GM18502 (cell line): Measurements from ENCODE around the gene FANCD2OS.
"Not testable (repeated sequence)": the region's sequence is repeated elsewhere in the genome, so short reads cannot be mapped to it uniquely, and the experiment has no call there.

Experiments
- ATAC-seq: cut with Tn5 transposase; IDR thresholded peaks from one replicate; pipeline ENCODE4 v1.9.1; 2021; ENCODE audit warnings: mild to moderate bottlenecking; ENCODE audit not compliant: unreplicated experiment, poor library complexity

FANCD2OS gene, protein sequence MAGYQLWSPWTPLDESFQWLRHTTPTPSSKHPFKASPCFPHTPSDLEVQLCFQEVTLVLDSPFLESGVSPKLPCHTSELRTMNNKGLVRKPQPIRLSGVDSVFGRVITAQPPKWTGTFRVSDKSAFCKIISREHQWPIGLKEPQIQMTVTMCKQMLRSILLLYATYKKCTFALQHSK

DNA sequence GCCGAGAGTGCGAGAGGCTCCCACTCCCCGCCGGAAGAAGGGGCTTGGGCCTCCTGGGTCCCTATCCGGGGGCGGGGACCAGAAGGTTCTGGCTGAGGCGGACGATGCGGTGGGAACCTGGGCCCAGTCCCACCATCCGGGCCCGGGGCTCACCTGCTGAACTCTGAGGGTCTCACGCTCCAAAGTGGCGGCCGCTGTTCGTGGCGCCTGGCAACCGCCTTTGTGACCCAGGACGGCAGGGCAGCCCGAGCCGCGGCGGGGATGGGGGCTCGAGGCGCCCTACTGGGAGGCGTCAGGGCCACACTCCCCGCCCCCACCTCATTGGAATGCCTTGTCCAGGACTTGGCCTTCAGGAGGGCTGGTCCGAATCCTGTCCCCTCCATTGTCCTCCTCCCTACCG lies at the start of gene FANCD2OS:
Gene FANCD2OS, minus strand, starts transcription at position 165 of the 400 bp plus-strand sequence. CDS start 3,481 bp downstream, outside the sequence.
- no peak for ATAC-seq

DNA sequence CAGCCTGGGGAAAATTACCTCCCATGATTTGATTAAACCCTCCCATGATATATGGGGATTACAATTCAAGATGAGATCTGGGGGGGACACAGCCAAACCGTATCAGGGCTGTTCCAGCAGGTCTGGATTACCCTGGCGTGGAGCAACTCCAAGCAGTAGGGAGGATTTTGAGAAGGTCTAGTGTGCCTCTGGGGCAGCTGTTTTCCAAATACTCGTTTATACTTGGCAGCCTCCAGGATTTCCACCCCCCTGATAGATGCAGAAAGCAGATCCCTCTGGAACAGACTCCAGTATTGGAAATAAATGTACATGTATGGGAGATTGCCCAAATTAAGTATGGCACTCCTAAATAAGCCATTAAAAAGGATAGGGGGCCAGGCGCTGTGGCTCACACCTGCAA lies 49.0 kb upstream of the FANCD2OS start:
- ATAC-seq = no peak

DNA sequence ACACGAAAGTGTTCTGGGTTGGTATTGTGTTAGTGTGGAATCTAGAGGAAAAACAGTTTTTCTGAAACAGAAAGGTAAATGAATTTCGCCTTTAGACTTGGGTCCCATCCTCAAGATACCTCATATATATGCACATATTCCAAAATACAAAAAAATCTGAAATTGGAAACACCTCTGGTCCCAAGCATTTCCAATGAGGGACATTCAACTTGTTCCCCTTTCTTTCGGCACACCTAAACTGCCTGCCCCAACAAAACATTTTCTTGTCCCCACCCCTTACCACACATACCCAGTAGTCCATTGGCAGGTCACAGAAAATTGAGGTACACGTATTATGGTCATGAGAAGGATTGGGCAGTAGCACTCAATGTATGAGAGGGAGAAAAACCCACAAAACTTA lies 47.6 kb upstream of the FANCD2OS start:
- no peak for ATAC-seq

DNA sequence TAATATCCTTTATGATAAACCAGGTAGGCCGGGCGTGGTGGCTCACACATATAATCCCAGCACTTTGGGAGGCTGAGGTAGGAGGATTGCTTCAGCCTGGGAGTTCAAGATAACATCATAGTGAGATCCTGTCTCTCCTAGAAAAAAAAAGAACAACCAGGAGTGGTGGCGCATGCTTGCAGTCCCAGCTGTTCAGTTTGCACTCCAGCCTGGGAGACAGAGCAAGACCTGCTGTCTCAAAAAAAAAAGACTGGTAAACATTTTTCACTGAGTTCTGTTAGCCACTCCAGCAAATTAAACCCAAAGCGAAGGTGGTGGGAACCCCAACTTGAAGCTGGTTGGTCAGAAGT lies 47.0 kb upstream of the FANCD2OS start:
- no peak for ATAC-seq

DNA sequence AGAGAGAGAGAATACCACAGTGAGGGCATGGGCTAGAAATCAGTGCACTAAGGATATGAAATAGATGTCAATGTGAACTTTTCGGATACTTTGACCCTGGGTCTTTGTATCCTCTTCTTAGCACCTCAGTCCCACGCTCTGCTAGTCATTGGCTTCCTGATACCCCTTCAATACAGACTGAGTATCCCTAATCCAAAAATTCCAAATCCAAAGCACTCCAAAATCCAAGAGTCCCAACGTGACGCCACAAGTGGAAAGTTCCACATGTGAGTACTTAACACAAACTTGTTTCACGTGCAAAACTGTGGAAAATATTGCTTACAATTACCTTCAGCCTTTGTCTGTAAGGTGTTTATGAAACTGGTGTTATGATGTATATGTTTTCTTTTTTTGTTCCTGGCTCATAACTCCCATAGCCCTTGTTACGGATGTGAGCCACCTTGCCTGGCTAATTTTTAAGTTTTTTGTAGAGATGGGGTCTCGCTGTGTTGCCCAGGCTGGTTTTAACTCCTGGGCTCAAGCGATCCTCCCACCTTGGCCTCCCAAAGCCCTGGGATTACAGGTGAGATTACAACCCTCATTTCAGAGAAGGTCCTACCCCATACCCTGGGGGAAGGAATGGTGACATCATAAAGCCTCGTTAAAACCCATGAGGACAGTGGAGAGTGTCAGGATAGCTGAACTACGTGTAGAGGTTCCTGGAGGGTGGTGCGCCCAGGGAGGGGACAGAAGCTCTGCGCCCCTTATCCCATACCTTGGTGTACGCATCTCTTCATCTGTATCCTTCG lies 46.5 kb upstream of the FANCD2OS start:
- no peak for ATAC-seq

DNA sequence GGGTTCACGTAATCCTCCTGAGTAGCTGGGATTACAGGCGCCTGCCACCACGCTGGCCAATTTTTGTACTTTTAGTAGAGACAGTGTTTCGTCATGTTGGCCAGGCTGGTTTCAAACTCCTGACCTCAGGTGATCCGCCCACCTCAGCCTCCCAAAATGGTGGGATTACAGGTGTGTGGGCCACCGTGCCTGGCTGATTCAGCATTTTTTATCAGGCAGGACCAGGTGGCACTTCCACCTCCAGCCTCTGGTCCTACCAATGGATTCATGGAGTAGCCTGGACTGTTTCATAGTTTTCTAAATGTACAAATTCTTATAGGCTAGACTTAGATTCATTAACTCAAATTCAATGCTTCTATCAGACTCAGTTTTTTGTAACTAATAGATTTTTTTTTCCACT lies 42.9 kb upstream of the FANCD2OS start:
- no peak for ATAC-seq

DNA sequence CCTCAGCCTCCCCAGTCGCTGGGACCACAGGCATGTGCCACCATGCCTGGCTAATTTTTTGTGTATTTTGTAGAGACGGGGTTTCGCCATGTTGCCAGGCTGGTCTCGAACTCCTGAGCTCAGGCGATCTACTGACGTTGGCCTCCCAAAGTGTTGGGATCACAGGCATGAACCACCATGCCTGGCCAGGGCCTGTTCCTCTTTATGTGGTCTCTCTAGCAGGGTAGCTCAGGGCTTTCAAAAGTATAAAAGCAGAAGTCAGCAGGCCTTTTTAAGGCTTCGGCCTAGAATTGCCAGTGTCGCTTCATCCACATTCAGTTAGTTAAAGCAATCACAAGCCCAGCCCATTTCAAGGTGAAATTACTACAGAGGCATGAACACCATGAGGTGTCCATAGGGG lies 41.2 kb upstream of the FANCD2OS start:
- ATAC-seq = no peak

DNA sequence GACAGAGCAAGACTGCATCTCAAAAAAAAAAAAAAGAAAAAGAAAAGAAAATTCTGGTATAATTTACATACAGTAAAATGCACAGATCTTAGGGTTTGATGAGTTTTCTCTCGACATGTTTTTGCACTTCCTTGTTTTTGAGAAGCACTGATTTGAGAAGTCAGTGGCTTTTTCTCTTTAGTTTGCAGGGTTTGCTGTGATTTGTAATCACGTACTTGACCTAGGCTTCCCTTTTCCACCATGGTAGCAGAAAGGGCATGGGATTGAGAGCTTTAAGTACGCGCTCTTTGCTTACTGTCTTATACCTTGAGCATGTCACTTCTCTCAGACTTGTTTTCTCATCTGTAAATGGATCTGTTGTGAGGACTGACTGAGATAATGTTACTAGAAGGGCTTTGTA lies 37.6 kb upstream of the FANCD2OS start:
- ATAC-seq = no peak

DNA sequence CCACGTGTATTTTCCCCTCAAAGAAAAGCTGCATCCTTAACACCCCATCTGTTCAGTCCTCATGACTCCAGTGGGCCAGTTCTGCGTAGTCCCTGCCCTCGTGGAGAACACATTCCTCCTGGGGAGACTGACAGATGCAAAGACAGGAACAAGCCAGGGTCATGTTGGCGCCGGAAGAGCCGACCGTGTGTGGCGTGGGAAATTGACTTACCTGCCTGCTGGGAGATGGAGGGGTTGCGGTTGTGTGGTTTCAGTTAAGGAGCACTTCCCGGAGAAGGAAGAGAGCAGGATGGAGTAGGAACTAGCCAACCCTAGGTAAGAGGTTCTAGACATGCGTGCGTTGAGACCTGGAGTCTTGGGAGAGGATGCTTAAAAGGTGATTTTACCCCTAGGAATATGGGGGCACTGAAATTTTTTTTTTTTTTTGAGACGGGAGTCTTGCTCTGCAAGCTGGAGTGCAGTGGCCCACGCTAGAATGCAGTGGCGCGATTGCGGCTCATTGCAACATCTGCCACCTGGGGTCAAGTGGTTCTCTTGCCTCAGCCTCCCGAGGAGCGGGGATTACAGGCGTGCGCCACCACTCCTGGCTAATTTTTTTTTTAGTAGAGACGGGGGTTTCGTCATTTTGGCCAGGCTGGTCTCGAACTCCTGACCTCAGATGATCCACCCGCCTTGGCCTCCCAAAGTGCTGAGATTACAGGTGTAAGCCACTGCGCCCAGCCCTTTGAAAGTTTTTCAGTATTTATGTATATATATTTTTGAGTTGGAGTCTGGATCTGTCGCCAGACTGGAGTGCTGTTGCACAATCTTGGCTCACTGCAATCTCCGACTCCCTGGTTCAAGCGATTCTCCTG lies 34.9 kb upstream of the FANCD2OS start:
- ATAC-seq = no peak

DNA sequence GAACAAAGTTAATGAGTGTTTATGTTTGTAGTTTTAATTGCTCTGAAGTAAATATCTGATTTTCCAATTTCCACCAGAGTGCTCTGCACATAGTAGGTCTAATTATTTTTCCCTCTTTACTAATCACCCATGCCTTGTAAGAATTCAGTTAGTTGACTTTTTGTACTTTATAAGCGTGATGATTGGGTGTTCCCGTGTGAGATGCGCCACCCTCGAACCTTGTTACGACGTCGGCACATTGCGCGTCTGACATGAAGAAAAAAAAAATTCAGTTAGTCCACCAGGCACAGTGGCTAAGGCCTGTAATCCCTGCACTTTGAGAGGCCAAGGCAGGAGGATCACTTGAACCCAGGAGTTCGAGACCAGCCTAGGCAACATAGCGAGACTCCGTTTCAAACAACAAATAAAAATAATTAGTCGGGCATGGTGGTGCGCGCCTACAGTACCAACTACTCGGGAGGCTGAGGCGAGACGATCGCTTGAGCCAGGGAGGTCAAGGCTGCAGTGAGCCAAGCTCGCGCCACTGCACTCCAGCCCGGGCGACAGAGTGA lies 33.0 kb upstream of the FANCD2OS start:
- ATAC-seq = no peak

DNA sequence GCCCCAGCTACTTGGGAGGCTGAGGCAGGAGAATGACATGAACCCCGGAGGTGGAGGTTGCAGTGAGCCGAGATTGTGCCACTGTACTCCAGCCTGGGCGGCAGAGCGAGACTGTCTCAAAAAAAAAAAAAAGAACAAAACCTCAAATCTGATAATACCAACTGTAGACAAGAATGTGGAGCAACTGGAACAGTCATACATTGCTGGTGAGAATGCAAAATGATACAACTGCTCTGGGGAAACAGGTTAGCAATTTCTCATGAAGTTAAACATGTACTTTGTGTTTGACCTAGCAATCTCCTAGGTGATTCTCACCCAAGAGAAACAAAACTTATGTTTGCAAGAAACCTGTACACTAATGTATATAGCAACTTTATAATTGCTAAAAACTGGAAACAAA lies 29.1 kb upstream of the FANCD2OS start:
- ATAC-seq = no peak

DNA sequence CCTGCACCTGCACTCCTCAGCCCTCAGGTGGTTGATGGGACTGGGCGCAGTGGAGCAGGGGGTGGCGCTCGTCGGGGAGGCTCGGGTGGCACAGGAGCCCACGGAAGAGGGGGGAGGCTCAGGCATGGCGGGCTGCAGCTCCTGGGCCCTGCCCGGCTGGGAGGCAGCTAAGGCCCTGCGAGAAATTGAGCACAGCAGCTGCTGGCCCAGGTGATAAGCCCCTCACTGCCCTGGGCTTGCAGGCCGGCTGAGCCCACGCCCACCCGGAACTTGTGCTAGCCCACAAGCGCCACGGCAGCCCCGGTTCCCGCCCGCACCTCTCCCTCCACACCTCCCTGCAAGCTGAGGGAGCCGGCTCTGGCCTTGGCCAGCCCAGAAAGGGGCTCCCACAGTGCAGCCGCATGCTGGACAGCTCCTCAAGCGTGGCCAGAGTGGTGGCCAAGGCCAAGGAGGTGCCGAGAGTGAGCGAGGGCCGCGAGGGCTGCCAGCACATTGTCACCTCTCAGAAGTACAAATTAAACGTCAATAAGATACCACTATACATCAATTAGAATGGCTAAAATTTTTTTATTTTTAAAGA lies 28.5 kb upstream of the FANCD2OS start:
- no peak for ATAC-seq

DNA sequence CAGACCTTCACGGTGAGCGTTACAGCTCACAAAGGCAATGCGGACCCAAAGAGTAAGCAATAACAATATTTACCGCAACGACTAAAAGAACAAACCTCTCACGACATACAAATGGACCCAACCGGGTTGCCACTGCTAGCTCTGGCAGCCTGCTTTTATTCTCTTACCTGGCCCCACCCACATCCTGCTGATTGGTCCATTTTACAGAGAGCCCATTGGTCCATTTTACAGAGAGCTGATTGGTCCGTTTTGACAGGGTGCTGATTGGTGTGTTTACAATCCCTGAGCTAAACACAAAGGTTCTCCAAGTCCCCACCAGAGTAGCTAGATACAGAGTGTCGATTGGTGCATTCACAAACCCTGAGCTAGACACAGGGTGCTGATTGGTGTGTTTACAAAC lies 27.8 kb upstream of the FANCD2OS start:
- not testable (repeated sequence) for ATAC-seq

DNA sequence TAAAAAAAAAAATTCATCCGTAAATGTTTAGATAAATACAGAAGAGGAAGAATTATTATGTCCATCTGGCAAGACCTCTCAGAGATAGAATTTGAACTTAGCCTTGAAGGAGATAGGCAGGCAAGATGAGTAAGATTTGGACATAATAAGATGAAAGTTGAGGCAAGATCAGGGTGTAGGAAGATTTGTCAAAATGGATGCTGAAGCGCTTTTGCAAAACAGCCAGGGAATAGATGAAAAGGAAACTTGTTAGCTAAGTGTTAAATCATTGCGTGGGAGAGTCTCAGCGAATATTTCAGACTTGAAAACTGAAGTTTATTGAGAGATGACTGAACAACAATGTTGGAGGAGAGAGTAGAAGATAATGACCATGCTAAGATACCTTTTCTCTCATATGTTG lies 14.7 kb upstream of the FANCD2OS start:
- ATAC-seq = no peak

DNA sequence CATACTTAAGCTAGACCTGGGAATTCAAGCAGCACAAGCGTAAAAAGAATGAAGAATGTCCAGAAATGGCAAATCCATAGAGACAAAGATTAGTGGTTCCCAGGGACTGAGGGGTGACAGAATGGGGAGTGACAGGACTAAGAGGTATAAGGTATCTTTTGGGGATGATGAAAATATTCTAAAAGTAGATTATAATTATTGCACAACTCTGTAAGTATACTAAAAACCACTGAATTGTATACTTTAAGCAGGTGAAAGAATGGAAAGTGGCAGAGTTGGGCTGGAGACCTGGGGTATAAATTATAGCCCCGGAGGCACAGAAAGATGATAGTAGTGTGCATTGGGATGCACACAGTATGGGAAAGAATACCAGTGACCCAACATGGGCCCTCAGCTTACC lies 13.0 kb upstream of the FANCD2OS start:
- no peak for ATAC-seq

DNA sequence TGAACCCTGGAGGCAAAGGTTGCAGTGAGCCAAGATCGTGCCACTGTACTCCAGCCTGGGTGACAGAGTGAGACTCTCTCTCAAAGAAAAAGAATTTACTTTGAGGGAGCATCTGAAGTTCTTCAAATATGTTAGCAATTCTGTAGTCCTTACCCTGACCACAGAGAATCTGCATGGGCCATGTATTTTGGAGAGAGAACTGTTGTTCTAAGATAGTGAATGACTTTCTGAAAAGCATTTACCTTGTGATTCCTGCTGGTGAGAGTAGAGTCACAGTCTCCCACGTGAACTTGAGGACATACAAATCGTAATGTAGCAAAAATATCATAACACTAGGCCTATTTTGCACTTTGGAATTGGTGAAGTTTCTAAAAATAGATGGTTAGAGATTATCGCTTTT lies 11.3 kb upstream of the FANCD2OS start:
- no peak for ATAC-seq

DNA sequence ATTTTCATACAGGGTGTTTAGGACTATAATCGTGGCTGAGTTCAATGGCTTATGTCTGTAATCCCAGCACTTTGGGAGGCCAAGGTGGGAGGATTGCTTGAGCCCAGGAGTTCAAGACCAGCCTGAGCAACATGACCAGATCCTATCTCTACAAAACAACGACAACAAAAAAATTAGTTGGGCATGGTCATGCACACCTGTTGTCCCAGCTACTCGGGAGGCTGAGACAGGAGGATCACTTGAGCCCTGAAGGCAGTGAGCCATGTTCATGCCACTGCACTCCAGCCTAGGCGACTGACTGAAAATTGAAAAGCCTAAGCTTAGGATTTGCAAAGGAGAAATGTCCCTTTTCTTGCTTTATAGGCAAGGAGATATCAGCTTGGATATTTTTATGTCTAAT lies 8.9 kb upstream of the FANCD2OS start:
- no peak for ATAC-seq

DNA sequence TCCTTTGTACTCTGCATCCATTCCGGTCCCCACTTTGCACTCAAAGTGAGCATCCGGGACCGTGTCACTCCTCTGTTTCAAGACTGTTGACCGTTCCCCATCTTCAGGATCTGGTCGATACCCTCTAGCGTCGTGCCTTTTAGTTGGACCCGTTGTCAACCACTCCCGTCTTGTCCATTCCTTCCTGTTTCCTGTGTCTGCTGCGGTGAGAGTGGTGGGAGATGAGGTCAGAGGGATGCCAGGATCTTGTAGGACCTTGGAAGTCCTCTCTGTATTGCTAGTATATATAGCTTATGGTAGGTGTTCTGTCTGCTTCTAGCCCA lies 8.0 kb upstream of the FANCD2OS start:
- peak; percentile 20 for ATAC-seq

DNA sequence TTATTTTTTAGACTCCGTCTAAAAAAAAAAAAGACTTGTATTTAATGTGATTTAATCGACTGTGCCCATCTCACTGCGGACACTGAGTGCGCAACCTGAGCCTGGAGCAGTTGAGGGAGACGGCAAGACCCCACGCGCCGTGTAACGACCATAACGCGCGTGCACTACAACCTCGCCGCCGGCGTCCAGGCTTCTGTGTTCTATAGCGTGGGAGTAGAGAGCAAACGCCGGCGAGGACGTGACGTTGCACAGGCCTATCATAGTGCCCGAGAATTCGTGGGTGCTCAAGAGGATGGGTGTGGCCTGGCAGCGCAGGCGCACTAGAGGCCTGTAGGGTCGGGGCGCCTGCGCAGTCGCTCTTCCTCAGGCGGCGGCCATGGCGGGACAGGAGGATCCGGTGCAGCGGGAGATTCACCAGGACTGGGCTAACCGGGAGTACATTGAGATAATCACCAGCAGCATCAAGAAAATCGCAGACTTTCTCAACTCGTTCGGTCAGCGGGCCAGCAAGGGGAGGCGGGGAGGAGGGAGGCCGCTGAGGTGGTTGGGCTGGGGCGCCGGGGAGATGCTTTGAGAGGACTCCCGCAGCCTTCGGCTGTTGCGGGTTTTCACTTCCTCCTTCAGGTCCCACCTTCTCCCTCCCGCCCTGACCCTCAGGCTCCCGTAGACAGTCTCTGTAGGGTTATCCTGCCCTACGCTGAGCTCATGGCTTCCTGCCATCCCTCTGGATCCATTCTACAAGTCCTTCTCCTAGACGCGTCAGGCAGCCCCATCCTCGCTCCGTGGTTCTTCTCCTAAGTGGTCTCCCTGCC lies 7.5 kb upstream of the FANCD2OS start, which contains the start of gene BRK1:
Gene BRK1, plus strand, starts transcription at position 350 of the 812 bp plus-strand sequence. Its CDS starts 27 bp downstream, at position 377.
- peak; percentile 93 for ATAC-seq

DNA sequence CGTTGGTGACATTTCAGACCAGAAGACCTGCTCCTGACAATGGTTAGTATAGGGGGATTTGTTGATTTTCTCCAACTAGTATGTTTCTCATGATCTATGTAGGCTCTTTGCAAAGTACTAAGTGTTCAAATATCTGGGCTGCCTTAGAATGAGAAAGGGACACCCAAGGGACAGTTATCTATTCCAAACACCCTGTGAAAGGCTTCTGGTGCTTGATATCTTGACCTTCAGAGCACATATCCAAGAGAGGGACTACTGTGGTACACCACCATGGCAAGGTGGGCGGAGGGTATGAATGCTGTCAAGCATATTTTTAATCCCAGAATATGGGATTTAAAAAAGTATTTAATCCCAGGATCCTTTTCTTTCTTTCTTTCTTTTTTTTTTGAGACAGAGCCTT lies 1.1 kb downstream of the FANCD2OS start:
- no peak for ATAC-seq
